ENCODE results near the gene ARHGAP27.

DNA sequence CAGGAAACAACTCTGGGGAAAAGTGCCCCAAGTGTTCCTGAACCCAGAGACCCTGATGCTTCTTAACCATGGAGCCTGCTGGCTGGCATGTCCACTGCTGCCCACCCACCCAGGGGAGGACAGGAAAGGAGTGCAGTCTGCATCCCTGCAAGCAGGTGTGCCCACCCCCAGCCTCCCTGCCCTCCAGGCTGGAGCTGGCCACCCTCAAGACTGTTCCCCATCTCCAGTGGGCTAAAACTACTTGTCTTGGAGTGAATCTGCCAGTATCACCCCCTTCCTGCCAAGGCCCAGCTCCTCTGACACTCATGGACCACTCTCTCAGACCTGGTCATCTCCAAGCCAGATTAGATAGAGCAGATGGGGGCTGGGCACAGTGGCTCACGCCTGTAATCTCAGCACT lies 29.8 kb downstream of the ARHGAP27 start:
- TF ChIP-seq, protein P1, sequence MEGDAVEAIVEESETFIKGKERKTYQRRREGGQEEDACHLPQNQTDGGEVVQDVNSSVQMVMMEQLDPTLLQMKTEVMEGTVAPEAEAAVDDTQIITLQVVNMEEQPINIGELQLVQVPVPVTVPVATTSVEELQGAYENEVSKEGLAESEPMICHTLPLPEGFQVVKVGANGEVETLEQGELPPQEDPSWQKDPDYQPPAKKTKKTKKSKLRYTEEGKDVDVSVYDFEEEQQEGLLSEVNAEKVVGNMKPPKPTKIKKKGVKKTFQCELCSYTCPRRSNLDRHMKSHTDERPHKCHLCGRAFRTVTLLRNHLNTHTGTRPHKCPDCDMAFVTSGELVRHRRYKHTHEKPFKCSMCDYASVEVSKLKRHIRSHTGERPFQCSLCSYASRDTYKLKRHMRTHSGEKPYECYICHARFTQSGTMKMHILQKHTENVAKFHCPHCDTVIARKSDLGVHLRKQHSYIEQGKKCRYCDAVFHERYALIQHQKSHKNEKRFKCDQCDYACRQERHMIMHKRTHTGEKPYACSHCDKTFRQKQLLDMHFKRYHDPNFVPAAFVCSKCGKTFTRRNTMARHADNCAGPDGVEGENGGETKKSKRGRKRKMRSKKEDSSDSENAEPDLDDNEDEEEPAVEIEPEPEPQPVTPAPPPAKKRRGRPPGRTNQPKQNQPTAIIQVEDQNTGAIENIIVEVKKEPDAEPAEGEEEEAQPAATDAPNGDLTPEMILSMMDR (conservative IDR thresholded peaks at IDR 0.05; ENCODE audit: low read length), result no peak
- TF ChIP-seq EZH2phosphoT487 (IDR thresholded peaks at IDR 0.05; ENCODE audit: borderline replicate concordance, low read depth, low read length), result no peak

Data from OCI-LY7 (cell line).